GM12891 (cell line): ENCODE measurements around the gene NRXN2.

Experiments used
- PAX5 ChIP-seq: IDR thresholded peaks from 2 replicates; pipeline ENCODE4 v1.6.1; 2011; ENCODE audit warnings: low read length, moderate library complexity, mild to moderate bottlenecking; ENCODE audit not compliant: insufficient read depth, severe bottlenecking
- POLR2A ChIP-seq: IDR thresholded peaks from 2 replicates; pipeline ENCODE4 v1.6.1; 2011; ENCODE audit warnings: low read depth, low read length, control low read depth
- POLR2AphosphoS5 ChIP-seq: IDR thresholded peaks from 2 replicates; pipeline ENCODE4 v1.6.1; 2011; ENCODE audit warnings: low read depth, low read length, control low read depth
- SPI1 ChIP-seq: IDR thresholded peaks from 2 replicates; pipeline ENCODE4 v1.6.1; 2011; ENCODE audit warnings: low read depth, low read length, control low read depth
- TAF1 ChIP-seq: IDR thresholded peaks from 2 replicates; pipeline ENCODE4 v1.6.1; 2011; ENCODE audit warnings: low read depth, low read length, control low read depth

DNA sequence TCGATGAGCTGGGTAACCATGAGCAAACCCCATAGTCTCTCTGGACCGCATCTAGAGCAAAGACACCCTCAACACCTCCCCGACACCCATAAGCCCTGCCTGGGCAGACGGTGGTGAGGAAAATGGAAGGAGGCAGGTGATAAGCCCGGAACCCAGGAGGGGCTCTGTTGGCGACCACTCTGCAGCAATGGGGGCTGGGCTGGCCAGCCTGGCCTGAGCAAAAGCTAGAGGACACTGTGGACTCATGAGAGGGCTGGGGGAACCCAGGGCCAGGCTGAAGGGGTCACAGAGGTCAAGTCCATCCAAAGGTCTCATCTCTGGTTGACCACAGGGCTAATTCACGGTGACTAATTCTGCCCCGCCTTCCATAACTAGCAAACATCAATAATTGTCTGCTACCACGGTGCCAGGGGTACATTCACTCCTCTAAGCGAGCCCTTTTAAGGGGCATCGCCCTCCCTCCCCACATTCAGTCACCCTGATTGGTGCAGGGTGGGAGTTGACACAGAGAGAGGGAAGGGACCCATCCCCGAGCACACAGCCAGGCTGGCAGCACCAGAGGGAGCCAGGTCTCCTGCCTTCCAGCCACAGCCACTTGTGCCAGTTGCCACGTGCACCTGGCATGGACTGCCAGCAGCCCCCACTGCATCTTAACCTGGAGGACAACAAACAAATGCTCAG is 32.8 kb upstream of the NRXN2 start:
- TF ChIP-seq POLR2AphosphoS5 = no peak
- no peak for TF ChIP-seq TAF1
- no peak for TF ChIP-seq POLR2A
- no peak for TF ChIP-seq PAX5
- no peak for TF ChIP-seq SPI1
